HG03442 (cell line): ENCODE measurements around the gene FUZ.

ENCODE experiments used
- ATAC-seq: cut with Tn5 transposase; IDR thresholded peaks from one replicate; pipeline ENCODE4 v1.9.1; 2021; ENCODE audit warnings: mild to moderate bottlenecking, moderate library complexity; ENCODE audit not compliant: unreplicated experiment

The FUZ gene

GRCh38 chr19:49786376-49786820 is 26.7 kb downstream of the FUZ start:
- ATAC-seq, result no peak

- ATAC-seq, result no peak
Measured at GRCh38 chr19:49782515-49782914, 30.6 kb downstream of the FUZ start.

GRCh38 chr19:49781394-49781793 is 31.7 kb downstream of the FUZ start:
- no peak for ATAC-seq

- ATAC-seq, result no peak
Measured at GRCh38 chr19:49780861-49781260, 32.2 kb downstream of the FUZ start.

- ATAC-seq, result no peak
Measured at GRCh38 chr19:49779731-49780555, 33.1 kb downstream of the FUZ start.

- ATAC-seq, result no peak
Measured at GRCh38 chr19:49776371-49776764, 36.7 kb downstream of the FUZ start.

- ATAC-seq, result no peak
Measured at GRCh38 chr19:49775742-49776370, 37.2 kb downstream of the FUZ start.

- ATAC-seq, result no peak
Measured at GRCh38 chr19:49774969-49775368, 38.1 kb downstream of the FUZ start.

GRCh38 chr19:49773663-49774350 is 39.3 kb downstream of the FUZ start:
- ATAC-seq, result no peak

GRCh38 chr19:49772850-49773432 is 40.2 kb downstream of the FUZ start:
- no peak for ATAC-seq

- no peak for ATAC-seq
Measured at GRCh38 chr19:49771674-49772139, 41.4 kb downstream of the FUZ start.

DNA sequence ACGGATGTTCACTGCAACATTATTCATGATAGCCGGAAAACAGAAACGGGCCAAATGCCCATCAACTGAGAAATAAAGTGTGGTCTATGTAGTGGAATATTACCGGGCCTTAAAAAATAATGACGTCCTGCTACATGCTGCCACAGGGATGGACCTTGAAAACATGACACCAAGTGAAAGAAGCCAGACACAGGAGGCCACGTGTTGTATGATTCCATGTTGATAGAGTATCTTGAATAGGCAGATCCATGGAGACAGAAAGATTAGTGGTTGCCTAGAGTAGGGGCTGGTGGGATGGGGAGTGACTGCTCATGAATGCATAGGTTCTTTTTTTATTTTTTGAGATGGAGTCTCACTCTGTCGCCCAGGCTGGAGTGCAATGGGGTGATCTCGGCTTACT is 42.6 kb downstream of the FUZ start:
- no peak for ATAC-seq

DNA sequence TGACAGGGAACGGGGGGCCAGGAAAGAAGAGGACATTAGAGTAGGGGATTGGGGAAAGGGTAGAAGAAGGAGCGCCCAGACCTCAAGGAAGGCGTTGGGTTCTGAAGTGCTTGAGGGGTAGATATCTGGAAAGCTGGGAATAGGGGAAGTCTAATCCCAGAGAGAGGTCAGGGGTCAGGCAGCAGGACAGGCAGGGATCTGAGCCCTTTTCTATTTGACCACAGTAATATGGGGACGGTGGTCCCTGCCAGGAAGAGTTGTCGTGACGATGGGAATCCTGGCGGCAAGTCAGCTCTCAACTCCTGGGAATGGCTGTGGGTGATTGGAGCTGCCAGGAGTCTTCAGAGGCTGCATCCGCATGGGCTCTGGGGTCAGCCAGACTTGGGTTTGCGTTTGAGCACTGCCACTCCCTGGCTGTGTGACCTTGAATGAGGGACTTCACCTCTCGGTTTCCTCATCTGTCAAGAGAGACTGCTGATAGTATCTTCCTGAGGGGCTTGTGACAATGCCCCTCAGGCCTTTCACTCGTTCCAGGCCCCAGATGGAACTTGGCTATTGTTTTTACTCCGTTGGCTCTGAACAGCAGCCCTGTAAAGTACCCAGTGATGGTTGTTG is 45.0 kb downstream of the FUZ start:
- ATAC-seq, result no peak

GRCh38 chr19:49767381-49767780 is 45.7 kb downstream of the FUZ start:
- ATAC-seq, result no peak

DNA sequence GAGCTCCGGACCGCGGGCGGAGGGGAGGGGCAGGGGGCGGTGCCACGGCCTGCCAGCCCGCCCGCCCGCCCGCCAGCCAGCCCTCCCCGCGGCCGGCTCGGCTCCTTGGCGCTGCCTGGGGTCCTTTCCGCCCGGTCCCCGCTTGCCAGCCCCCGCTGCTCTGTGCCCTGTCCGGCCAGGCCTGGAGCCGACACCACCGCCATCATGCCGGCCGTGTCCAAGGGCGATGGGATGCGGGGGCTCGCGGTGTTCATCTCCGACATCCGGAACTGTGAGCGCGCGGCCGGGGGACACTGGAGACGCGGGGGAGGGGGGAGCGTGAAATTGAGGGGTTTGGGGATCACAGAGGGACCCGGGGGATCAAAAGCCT is 46.2 kb downstream of the FUZ start, which contains the start of gene AP2A1:
Gene AP2A1 (plus strand): TSS at position 72 of the 370 bp plus-strand sequence. CDS start 133 bp downstream, at position 205.
- no peak for ATAC-seq

GRCh38 chr19:49766007-49766929 is 46.8 kb downstream of the FUZ start:
- peak; percentile 89 for ATAC-seq

GRCh38 chr19:49764341-49764740 is 48.8 kb downstream of the FUZ start:
- no peak for ATAC-seq

DNA sequence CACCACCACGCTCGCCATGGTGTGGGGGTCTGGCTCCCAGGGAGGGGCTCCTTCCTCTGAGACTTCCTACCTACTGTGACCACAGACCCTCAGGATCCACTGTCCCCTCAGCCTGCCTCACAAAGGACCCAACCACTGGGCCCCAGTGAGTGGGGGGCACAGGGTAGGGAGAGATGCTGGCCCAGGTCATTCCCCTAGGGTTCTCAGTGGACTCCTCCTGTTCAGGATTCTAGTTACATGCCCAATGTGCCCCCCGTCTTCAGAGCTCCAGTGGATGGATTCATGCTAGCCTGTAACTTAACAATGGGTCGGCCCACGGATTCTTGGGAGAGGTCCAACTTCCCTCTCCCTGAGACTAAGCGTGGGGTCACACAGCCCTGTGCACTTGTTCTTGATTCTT is 49.9 kb downstream of the FUZ start, which contains the start of gene TSKS:
Gene TSKS (minus strand): TSS at position 77 of the 400 bp plus-strand sequence. CDS start 59 bp downstream, at position 18.
- no peak for ATAC-seq

GRCh38 chr19:49761625-49762311 is 51.3 kb downstream of the FUZ start:
- ATAC-seq, result no peak
